ENCODE measurements around the gene RPP25L.
"Not testable (repeated sequence)": the region's sequence is repeated elsewhere in the genome, so short reads cannot be mapped to it uniquely, and the experiment has no call there.

The RPP25L gene

GRCh38 chr9:34611811-34612787, at the start of gene RPP25L:
Gene RPP25L, minus strand, starts transcription at chr9:34612097. Its CDS starts 801 bp downstream, at chr9:34611296.
- peak; percentile 41 for DNase-seq (ENCODE audit: low read depth)

- no peak for DNase-seq (ENCODE audit: low read depth)
Measured at GRCh38 chr9:34659592-34660253, 47.8 kb upstream of the RPP25L start.

GRCh38 chr9:34658461-34658860, 46.6 kb upstream of the RPP25L start:
- no peak for DNase-seq (ENCODE audit: low read depth)

GRCh38 chr9:34656992-34657391, 45.1 kb upstream of the RPP25L start:
- no peak for DNase-seq (ENCODE audit: low read depth)

GRCh38 chr9:34655394-34655793, 43.5 kb upstream of the RPP25L start:
- no peak for DNase-seq (ENCODE audit: low read depth)

- no peak for DNase-seq (ENCODE audit: low read depth)
Measured at GRCh38 chr9:34654323-34655051, 42.6 kb upstream of the RPP25L start.

- DNase-seq (ENCODE audit: low read depth): no peak
Measured at GRCh38 chr9:34653151-34654072, 41.5 kb upstream of the RPP25L start.

GRCh38 chr9:34652602-34653000, 40.7 kb upstream of the RPP25L start:
- DNase-seq (ENCODE audit: low read depth): no peak

GRCh38 chr9:34651876-34652601, 40.1 kb upstream of the RPP25L start, which contains the start of gene IL11RA:
Gene IL11RA, plus strand, starts transcription at chr9:34652185. Its CDS starts 3,033 bp downstream, at chr9:34655218.
- peak; percentile 72 for DNase-seq (ENCODE audit: low read depth)

GRCh38 chr9:34651321-34651720, 39.4 kb upstream of the RPP25L start:
- DNase-seq (ENCODE audit: low read depth): no peak

- DNase-seq (ENCODE audit: low read depth): no peak
Measured at GRCh38 chr9:34650816-34651215, 38.9 kb upstream of the RPP25L start.

GRCh38 chr9:34648673-34649072, 36.8 kb upstream of the RPP25L start:
- DNase-seq (ENCODE audit: low read depth): no peak

GRCh38 chr9:34647651-34648050, 35.8 kb upstream of the RPP25L start:
- DNase-seq (ENCODE audit: low read depth): no peak

GRCh38 chr9:34647084-34647403, 35.1 kb upstream of the RPP25L start:
- no peak for DNase-seq (ENCODE audit: low read depth)

GRCh38 chr9:34646211-34647083, 34.5 kb upstream of the RPP25L start, which contains the start of gene GALT:
Gene GALT, plus strand, starts transcription at chr9:34646675. Its CDS starts 30 bp downstream, at chr9:34646705.
- no peak for DNase-seq (ENCODE audit: low read depth)

GRCh38 chr9:34644766-34645314, 32.9 kb upstream of the RPP25L start:
- no peak for DNase-seq (ENCODE audit: low read depth)

- DNase-seq (ENCODE audit: low read depth): no peak
Measured at GRCh38 chr9:34642679-34643078, 30.8 kb upstream of the RPP25L start.

- DNase-seq (ENCODE audit: low read depth): not testable (repeated sequence)
Measured at GRCh38 chr9:34639322-34639721, 27.4 kb upstream of the RPP25L start.

GRCh38 chr9:34638138-34638445, 26.2 kb upstream of the RPP25L start:
- no peak for DNase-seq (ENCODE audit: low read depth)

Measured in GM04503 (cell line).